Ovary (tissue), 3 donors: Measurements from ENCODE around the gene CROCC2.

Experiments used
- CTCF ChIP-seq, 3 donors: fragments of 450-650 bp in 2 of 3; fragments of 200-600 bp in 1 of 3; IDR thresholded peaks; one replicate each; pipeline versions ENCODE4 v1.5.1 to v1.8.0; 2016 to 2022; ENCODE audit warnings: antibody characterized with exemption in 3 of 3, mild to moderate bottlenecking in 1 of 3
- POLR2A ChIP-seq: fragments of 450-650 bp; IDR thresholded peaks from one replicate; pipeline ENCODE4 v1.6.1; 2017; ENCODE audit warnings: antibody characterized with exemption, mild to moderate bottlenecking, moderate library complexity
- donor health status: DM: no; HTN: no; CAD: no.

GRCh38 chr2:240981871-240982800, 76.0 kb downstream of the CROCC2 start:
- TF ChIP-seq POLR2A (no peak), CTCF (IDR thresholded peaks at IDR 0.05) (no peak)
